IMR-90 (cell line): ENCODE data around the gene OPCML. TPM values are rescaled to one million over a fixed set of nuclear protein-coding genes. Genes with fewer than 3 reads are reported as not detected.

ENCODE experiments used
- ATAC-seq: fragments of 200-7000 bp; cut with Tn5 transposase; 2 replicates; pipeline ENCODE4 v1.9.1; 2020; ENCODE audit warnings: low read depth, mild to moderate bottlenecking, moderate library complexity
- BruUV-seq: library from RNA; stranded (reverse); fragments of 400-500 nt; replicated peaks from 2 replicates; lab custom pipeline; 2021; lab: Mats Ljungman, UMichigan
- CTCF ChIA-PET: fragments of 300-600 bp; formaldehyde crosslinking; extraction: SDS; loops from one replicate; lab custom pipeline; 2021; ENCODE audit warnings: antibody characterized with exemption; lab: Yijun Ruan, JAX
- POLR2A ChIA-PET: fragments of 300-600 bp; sonication (Branson Sonifier 250); formaldehyde crosslinking; loops from one replicate; lab custom pipeline; 2022; ENCODE audit warnings: antibody characterized with exemption; ENCODE audit not compliant: unreplicated experiment; lab: Charles Lee
- DNase-seq: peaks from one replicate; pipeline ENCODE4 v3.0.0; 2013
- H2AFZ ChIP-seq: replicated peaks from 2 replicates; pipeline ENCODE3; 2013; ENCODE audit warnings: low read length, mild to moderate bottlenecking; ENCODE audit not compliant: poor library complexity
- H2AK5ac ChIP-seq: 2 replicates; pipeline ENCODE4 v1.6.1; 2013; ENCODE audit warnings: low read depth, low read length, inconsistent platforms
- H2AK9ac ChIP-seq: replicated peaks from 2 replicates; pipeline ENCODE3; 2013; ENCODE audit warnings: mild to moderate bottlenecking, low read depth, low read length, moderate library complexity; ENCODE audit not compliant: poor library complexity
- H2BK120ac ChIP-seq: 2 replicates; pipeline ENCODE4 v1.6.1; 2013; ENCODE audit warnings: low read depth, low read length, inconsistent platforms
- H2BK15ac ChIP-seq: 3 replicates; pipeline ENCODE4 v1.6.1; 2013; ENCODE audit warnings: low read depth, low read length, inconsistent platforms
- H2BK20ac ChIP-seq: 2 replicates; pipeline ENCODE4 v1.6.1; 2013; ENCODE audit warnings: low read depth, mild to moderate bottlenecking, inconsistent platforms, low read length, moderate library complexity
- H2BK5ac ChIP-seq: 2 replicates; pipeline ENCODE4 v1.6.1; 2013; ENCODE audit warnings: mild to moderate bottlenecking, low read depth, low read length, inconsistent platforms; ENCODE audit not compliant: poor library complexity, severe bottlenecking
- H3K14ac ChIP-seq: replicated peaks from 2 replicates; pipeline ENCODE4 v1.6.1; 2013; ENCODE audit warnings: low read depth, low read length, inconsistent platforms
- H3K18ac ChIP-seq: 2 replicates; pipeline ENCODE4 v1.6.1; 2013; ENCODE audit warnings: low read depth, low read length, control low read depth
- H3K23ac ChIP-seq: 2 replicates; pipeline ENCODE4 v1.6.1; 2013; ENCODE audit warnings: low read depth, low read length, inconsistent platforms
- H3K27ac ChIP-seq: 2 replicates; pipeline ENCODE4 v1.5.1; 2013; ENCODE audit warnings: mild to moderate bottlenecking, control low read depth, low read length; ENCODE audit not compliant: insufficient read depth
- H3K27me3 ChIP-seq: 2 replicates; pipeline ENCODE4 v1.6.1; 2013; ENCODE audit warnings: low read length; ENCODE audit not compliant: control insufficient read depth, insufficient read depth
- H3K36me3 ChIP-seq: 2 replicates; pipeline ENCODE4 v1.6.1; 2013; ENCODE audit warnings: low read length, mixed read lengths; ENCODE audit not compliant: control insufficient read depth, insufficient read depth
- H3K4ac ChIP-seq: 2 replicates; pipeline ENCODE4 v1.6.1; 2013; ENCODE audit warnings: low read depth, low read length, inconsistent platforms
- H3K4me1 ChIP-seq: 2 replicates; pipeline ENCODE4 v1.6.1; 2013; ENCODE audit warnings: low read length, mixed read lengths; ENCODE audit not compliant: control insufficient read depth, insufficient read depth
- H3K4me2 ChIP-seq: 2 replicates; pipeline ENCODE4 v1.6.1; 2013; ENCODE audit warnings: low read depth, mild to moderate bottlenecking, control low read depth, low read length, moderate library complexity
- H3K4me3 ChIP-seq: 2 replicates; pipeline ENCODE4 v1.5.1; 2013; ENCODE audit warnings: low read depth, mild to moderate bottlenecking, control low read depth, low read length, moderate library complexity; ENCODE audit not compliant: insufficient read depth
- H3K56ac ChIP-seq: 2 replicates; pipeline ENCODE4 v1.6.1; 2013; ENCODE audit warnings: low read length, inconsistent platforms; ENCODE audit not compliant: insufficient read depth; ENCODE audit errors: extremely low read depth
- H3K79me1 ChIP-seq, 2 experiments: 2 replicates each; pipeline ENCODE4 v1.6.1; 2013; ENCODE audit warnings: low read length in 2 of 2, inconsistent platforms in 1 of 2, low read depth in 1 of 2
- H3K9ac ChIP-seq: 2 replicates; pipeline ENCODE4 v1.6.1; 2013; ENCODE audit warnings: low read depth, low read length, control low read depth
- H3K9me1 ChIP-seq: 2 replicates; pipeline ENCODE4 v1.6.1; 2013; ENCODE audit warnings: low read length, inconsistent platforms; ENCODE audit not compliant: insufficient read depth
- H3K9me3 ChIP-seq: 2 replicates; pipeline ENCODE4 v1.6.1; 2013; ENCODE audit warnings: low read length; ENCODE audit not compliant: control insufficient read depth, insufficient read depth
- H4K20me1 ChIP-seq: 2 replicates; pipeline ENCODE4 v1.6.1; 2013; ENCODE audit warnings: low read length, inconsistent platforms; ENCODE audit not compliant: insufficient read depth
- H4K5ac ChIP-seq: 2 replicates; pipeline ENCODE4 v1.6.1; 2013; ENCODE audit warnings: mild to moderate bottlenecking, low read depth, low read length, control low read depth
- H4K8ac ChIP-seq, 2 experiments: 2 replicates each; pipeline ENCODE4 v1.6.1; 2013; ENCODE audit warnings: low read depth in 2 of 2, low read length in 2 of 2, control low read depth in 1 of 2, inconsistent platforms in 1 of 2
- H4K91ac ChIP-seq: 2 replicates; pipeline ENCODE4 v1.6.1; 2013; ENCODE audit warnings: low read depth, low read length, inconsistent platforms; ENCODE audit not compliant: insufficient read depth
- BHLHE40 ChIP-seq: fragments of 150-350 bp; IDR thresholded peaks from 2 replicates; pipeline ENCODE4 v1.6.1; 2016; ENCODE audit warnings: mild to moderate bottlenecking, low read depth, low read length
- CHD1 ChIP-seq: IDR thresholded peaks from 2 replicates; pipeline ENCODE4 v1.6.1; 2012; ENCODE audit warnings: low read depth, low read length, improper control_type of control experiment
- FOS ChIP-seq: fragments of 150-350 bp; IDR thresholded peaks from 2 replicates; pipeline ENCODE4 v1.6.1; 2016; ENCODE audit warnings: low read depth, low read length
- MAFK ChIP-seq: IDR thresholded peaks from 2 replicates; pipeline ENCODE4 v1.6.1; 2012; ENCODE audit warnings: low read depth, low read length, improper control_type of control experiment
- MAZ ChIP-seq: IDR thresholded peaks from 2 replicates; pipeline ENCODE4 v1.6.1; 2012; ENCODE audit warnings: low read depth, mild to moderate bottlenecking, low read length, improper control_type of control experiment, moderate library complexity, borderline replicate concordance
- MXI1 ChIP-seq: IDR thresholded peaks from 2 replicates; pipeline ENCODE4 v1.6.1; 2012; ENCODE audit warnings: low read depth, mild to moderate bottlenecking, low read length, moderate library complexity, borderline replicate concordance
- NFE2L2 ChIP-seq: fragments of 150-350 bp; IDR thresholded peaks from 2 replicates; pipeline ENCODE4 v1.6.1; 2016; ENCODE audit warnings: low read depth, mild to moderate bottlenecking, low read length
- POLR2A ChIP-seq: IDR thresholded peaks from 2 replicates; pipeline ENCODE4 v1.6.1; 2012; ENCODE audit warnings: mild to moderate bottlenecking, low read depth, low read length
- RAD21 ChIP-seq: IDR thresholded peaks from 2 replicates; pipeline ENCODE4 v1.6.1; 2012; ENCODE audit warnings: low read length, improper control_type of control experiment
- RCOR1 ChIP-seq: IDR thresholded peaks from 2 replicates; pipeline ENCODE4 v1.6.1; 2012; ENCODE audit warnings: mild to moderate bottlenecking, low read length, improper control_type of control experiment; ENCODE audit not compliant: insufficient replicate concordance
- RFX5 ChIP-seq: IDR thresholded peaks from 2 replicates; pipeline ENCODE4 v1.8.0; 2012; ENCODE audit warnings: low read depth, mild to moderate bottlenecking, low read length, moderate library complexity
- SMC3 ChIP-seq: fragments of 150-350 bp; IDR thresholded peaks from 2 replicates; pipeline ENCODE4 v1.6.1; 2016; ENCODE audit warnings: low read depth, mild to moderate bottlenecking, antibody characterized with exemption, low read length, moderate library complexity
- WGBS, 2 experiments: methylation state at CpG; one replicate each; pipeline versions ENCODE4 v1.1.5 to v1.1.7; 2013; ENCODE audit warnings: missing lambda C conversion rate in 2 of 2; ENCODE audit not compliant: insufficient read length in 1 of 2; ENCODE audit errors: extremely low coverage in 2 of 2; 5-methylcytosine and 5-hydroxymethylcytosine counted together
- dilution Hi-C: fragments of 300-500 bp; cut with HindIII; formaldehyde crosslinking; loops from one replicate; pipeline ENCODE4 v1.14.3; 2018; ENCODE audit warnings: low sequenced_read_pairs; ENCODE audit not compliant: unreplicated experiment
- in situ Hi-C: fragments of 300-500 bp; cut with MboI; formaldehyde crosslinking; loops from 3 replicates; pipeline ENCODE4 v1.14.3; 2019; ENCODE audit warnings: low sequenced_read_pairs, inconsistent platforms, mixed read lengths
- intact Hi-C: fragments of 100-400 bp; cut with micrococcal nuclease; formaldehyde crosslinking; loops from 2 replicates; pipeline ENCODE4 v1.10.0; 2022
- polyA plus RNA-seq, 3 experiments: library from polyadenylated mRNA; depleted of rRNA; stranded (reverse); fragments of >200 nt; gene quantifications; 2 replicates each; pipeline ENCODE4 v1.2.3, GENCODE V29; 2012; ENCODE audit warnings: low replicate concordance in 1 of 3
- total RNA-seq: library from RNA; depleted of rRNA; stranded (reverse); fragments of >200 nt; gene quantifications from 2 replicates; pipeline ENCODE4 v1.2.3, GENCODE V29; 2012
- TF ChIP-seq, protein P1 (sequence below): conservative IDR thresholded peaks from 2 replicates; pipeline ENCODE4 v1.5.1; 2012; ENCODE audit warnings: mild to moderate bottlenecking, low read depth, low read length, improper control_type of control experiment
- TF ChIP-seq, protein P2 (sequence below): fragments of 150-350 bp; IDR thresholded peaks from 2 replicates; pipeline ENCODE4 v1.6.1; 2017; ENCODE audit warnings: mild to moderate bottlenecking, antibody characterized with exemption, low read length, low read depth
- TF ChIP-seq, protein P3 (sequence below): fragments of 150-350 bp; IDR thresholded peaks from 2 replicates; pipeline ENCODE4 v1.6.1; 2016; ENCODE audit warnings: low read depth, mild to moderate bottlenecking, low read length, moderate library complexity, borderline replicate concordance

OPCML gene
- total and polyA plus RNA-seq, 2 of the 4 experiments (the other 2 are of a cell fraction), result under 0.01 to 2.6 TPM

DNA sequence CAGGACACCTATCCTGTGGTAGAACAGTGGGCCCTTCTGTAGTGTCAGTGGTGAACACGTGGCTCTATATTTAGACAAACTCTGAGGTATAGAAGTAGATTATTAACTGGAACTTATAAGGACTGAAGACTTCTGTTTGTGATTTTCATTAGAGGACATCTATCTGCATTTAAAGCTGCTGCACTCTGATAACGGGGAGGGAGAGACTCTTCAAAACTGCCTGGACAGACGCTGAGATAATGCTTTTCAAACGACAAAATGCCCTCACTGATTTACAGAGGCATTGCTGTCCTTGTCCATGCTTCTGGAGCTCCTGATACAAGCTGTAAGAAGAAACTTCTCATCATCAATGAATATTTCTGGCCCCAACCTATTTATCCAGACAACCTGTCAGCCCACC is 425.2 kb downstream of the OPCML start:
- Histone ChIP-seq H3K9me1 (no peaks in the 10 kb centered on the region), H4K20me1 (no peaks in the 10 kb centered on the region), H3K9ac (no peak overlapping the region), H3K27ac (no peak overlapping the region), H3K4me3 (no peak overlapping the region), H2BK5ac (no peak overlapping the region), H3K56ac (no peak overlapping the region), H4K8ac (no peak overlapping the region), H2AK5ac (no peak overlapping the region), H2BK20ac (no peak overlapping the region), H2BK120ac (no peak overlapping the region), H3K4me1 (no peaks in the 10 kb centered on the region), H3K14ac (no peak overlapping the region), H3K36me3 (no peaks in the 10 kb centered on the region), H4K91ac (no peak overlapping the region), H3K4ac (no peak overlapping the region), H2AK9ac (no peak overlapping the region), H2AFZ (no peak overlapping the region), H3K23ac (no peak overlapping the region), H3K9me3 (peaks cover 12% of the 10 kb centered on the region), H3K18ac (no peak overlapping the region), H2BK15ac (no peak overlapping the region), H4K5ac (no peak overlapping the region), H3K4me2 (no peak overlapping the region), H3K27me3 (no peaks in the 10 kb centered on the region), H3K79me1 (no peaks in the 10 kb centered on the region)
- ChIA-PET CTCF (no interaction called here), POLR2A (no interaction called here)
- TF ChIP-seq RAD21 (no peak), RCOR1 (no peak), NFE2L2 (no peak), MAZ (no peak), CHD1 (no peak), MXI1 (no peak), FOS (no peak), POLR2A (no peak), SMC3 (no peak), MAFK (no peak), RFX5 (no peak), BHLHE40 (no peak)
- TF ChIP-seq, protein P1, sequence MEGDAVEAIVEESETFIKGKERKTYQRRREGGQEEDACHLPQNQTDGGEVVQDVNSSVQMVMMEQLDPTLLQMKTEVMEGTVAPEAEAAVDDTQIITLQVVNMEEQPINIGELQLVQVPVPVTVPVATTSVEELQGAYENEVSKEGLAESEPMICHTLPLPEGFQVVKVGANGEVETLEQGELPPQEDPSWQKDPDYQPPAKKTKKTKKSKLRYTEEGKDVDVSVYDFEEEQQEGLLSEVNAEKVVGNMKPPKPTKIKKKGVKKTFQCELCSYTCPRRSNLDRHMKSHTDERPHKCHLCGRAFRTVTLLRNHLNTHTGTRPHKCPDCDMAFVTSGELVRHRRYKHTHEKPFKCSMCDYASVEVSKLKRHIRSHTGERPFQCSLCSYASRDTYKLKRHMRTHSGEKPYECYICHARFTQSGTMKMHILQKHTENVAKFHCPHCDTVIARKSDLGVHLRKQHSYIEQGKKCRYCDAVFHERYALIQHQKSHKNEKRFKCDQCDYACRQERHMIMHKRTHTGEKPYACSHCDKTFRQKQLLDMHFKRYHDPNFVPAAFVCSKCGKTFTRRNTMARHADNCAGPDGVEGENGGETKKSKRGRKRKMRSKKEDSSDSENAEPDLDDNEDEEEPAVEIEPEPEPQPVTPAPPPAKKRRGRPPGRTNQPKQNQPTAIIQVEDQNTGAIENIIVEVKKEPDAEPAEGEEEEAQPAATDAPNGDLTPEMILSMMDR, result no peak
- TF ChIP-seq, protein P2, sequence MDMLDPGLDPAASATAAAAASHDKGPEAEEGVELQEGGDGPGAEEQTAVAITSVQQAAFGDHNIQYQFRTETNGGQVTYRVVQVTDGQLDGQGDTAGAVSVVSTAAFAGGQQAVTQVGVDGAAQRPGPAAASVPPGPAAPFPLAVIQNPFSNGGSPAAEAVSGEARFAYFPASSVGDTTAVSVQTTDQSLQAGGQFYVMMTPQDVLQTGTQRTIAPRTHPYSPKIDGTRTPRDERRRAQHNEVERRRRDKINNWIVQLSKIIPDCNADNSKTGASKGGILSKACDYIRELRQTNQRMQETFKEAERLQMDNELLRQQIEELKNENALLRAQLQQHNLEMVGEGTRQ, result no peak
- TF ChIP-seq, protein P3, sequence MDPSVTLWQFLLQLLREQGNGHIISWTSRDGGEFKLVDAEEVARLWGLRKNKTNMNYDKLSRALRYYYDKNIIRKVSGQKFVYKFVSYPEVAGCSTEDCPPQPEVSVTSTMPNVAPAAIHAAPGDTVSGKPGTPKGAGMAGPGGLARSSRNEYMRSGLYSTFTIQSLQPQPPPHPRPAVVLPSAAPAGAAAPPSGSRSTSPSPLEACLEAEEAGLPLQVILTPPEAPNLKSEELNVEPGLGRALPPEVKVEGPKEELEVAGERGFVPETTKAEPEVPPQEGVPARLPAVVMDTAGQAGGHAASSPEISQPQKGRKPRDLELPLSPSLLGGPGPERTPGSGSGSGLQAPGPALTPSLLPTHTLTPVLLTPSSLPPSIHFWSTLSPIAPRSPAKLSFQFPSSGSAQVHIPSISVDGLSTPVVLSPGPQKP, result no peak
- no peak for ATAC-seq
- in situ Hi-C loops (no loop called here), intact Hi-C loops (no loop called here), dilution Hi-C loops (no loop called here)
- no peak for DNase-seq
- WGBS, 2 experiments, result 80% methylated on average over 1 of the region's 4 CpGs; no CpG with 5 or more reads in 1 of the 2 experiments
- no TSS peak for BruUV-seq
